ENCODE data around the gene OR11G2. TPM values are rescaled to one million over a fixed set of nuclear protein-coding genes. Genes with fewer than 3 reads are reported as not detected.
"Not testable (repeated sequence)": the region's sequence is repeated elsewhere in the genome, so short reads cannot be mapped to it uniquely, and the experiment has no call there.

The OR11G2 gene
- total RNA-seq, 1 donor from 2014 or later: not detected

- DNase-seq: no peak
Observed at GRCh38 chr14:20228681-20229080, 38.0 kb downstream of the OR11G2 start, which contains the start of gene OR11H7. TSS of gene OR11H7 (plus strand) at chr14:20228981.

GRCh38 chr14:20235415-20235814 lies 44.7 kb downstream of the OR11G2 start:
- not testable (repeated sequence) for DNase-seq

GRCh38 chr14:20247646-20248246 lies 57.0 kb downstream of the OR11G2 start:
- DNase-seq: no peak

Small RNA genes lying within 50 kb of the gene (small RNA-seq; reads per million reads assigned to genes)
- not detected for gene GTF2IP22 (ENCODE audit: low replicate concordance)

Other genes with a start within 250 kb of the OR11G2 start
- not detected for gene OR4K15, start 215.3 kb upstream of the OR11G2 start, total RNA-seq
- gene OR4Q2, start 188.7 kb upstream of the OR11G2 start, total RNA-seq: not detected
- not detected for gene OR4K14, start 171.6 kb upstream of the OR11G2 start, total RNA-seq
- not detected for gene OR4K13, start 154.9 kb upstream of the OR11G2 start, total RNA-seq
- gene OR4L1, start 130.9 kb upstream of the OR11G2 start, total RNA-seq: not detected
- not detected for gene OR4K17, start 80.2 kb upstream of the OR11G2 start, total RNA-seq
- gene OR4N5, start 52.1 kb upstream of the OR11G2 start, total RNA-seq: not detected
- not detected for gene OR11H6, start 32.8 kb downstream of the OR11G2 start, total RNA-seq
- gene OR11H7, start 38.1 kb downstream of the OR11G2 start, total RNA-seq: not detected
- gene OR11H4, start 48.4 kb downstream of the OR11G2 start, total RNA-seq: not detected
- gene TTC5, start 115.1 kb downstream of the OR11G2 start, total RNA-seq: 23.3 TPM
- 72.5 TPM for gene CCNB1IP1, start 142.4 kb downstream of the OR11G2 start, total RNA-seq
- gene PARP2, start 152.7 kb downstream of the OR11G2 start, total RNA-seq: 14.2 TPM
- 13.3 TPM for gene TEP1, start 222.6 kb downstream of the OR11G2 start, total RNA-seq
- gene KLHL33, start 245.3 kb downstream of the OR11G2 start, total RNA-seq: 1.9 TPM

All from tongue (tissue), 3 donors.